HG02588 (cell line): ENCODE results near the gene PRRT1.
"Not testable (repeated sequence)": the region's sequence is repeated elsewhere in the genome, so short reads cannot be mapped to it uniquely, and the experiment has no call there.

Source experiments
- ATAC-seq: cut with Tn5 transposase; IDR thresholded peaks from one replicate; pipeline ENCODE4 v1.9.1; 2021; ENCODE audit warnings: mild to moderate bottlenecking, moderate library complexity; ENCODE audit not compliant: unreplicated experiment

PRRT1 gene

DNA sequence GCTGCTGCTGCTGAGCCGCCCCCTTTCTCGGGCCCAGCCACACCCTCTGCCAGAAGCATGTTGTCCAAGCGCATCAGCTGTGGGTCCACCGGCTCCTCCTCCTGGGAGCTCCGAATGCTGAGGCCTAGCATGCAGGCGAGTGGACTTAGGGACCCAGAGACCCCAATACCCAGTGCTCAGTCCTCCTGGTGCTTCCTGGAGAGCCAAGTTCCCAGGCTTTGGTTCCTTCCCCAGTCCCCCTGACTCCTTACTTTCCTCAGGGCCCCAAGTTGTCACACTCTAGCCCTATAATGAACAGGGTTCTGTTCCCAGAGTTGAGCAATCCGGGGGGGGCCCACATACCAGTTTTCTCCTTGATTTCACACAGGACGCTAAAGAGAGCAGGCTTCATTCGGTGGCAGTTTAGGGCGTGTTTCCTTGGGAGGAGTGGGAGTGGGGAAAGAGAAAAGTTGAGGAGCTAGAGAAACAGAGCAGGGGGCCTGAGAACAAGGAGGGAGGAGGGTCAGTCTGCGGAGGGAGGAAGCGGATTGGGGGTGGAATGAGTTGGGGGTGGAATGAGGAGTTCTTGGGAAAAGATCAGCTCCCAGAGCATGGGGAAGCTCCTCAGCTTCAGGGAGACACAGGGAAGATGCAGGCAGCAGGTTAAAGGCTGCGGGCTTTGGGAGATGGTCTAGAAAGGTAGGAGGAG, 36.8 kb upstream of the PRRT1 start:
- no peak for ATAC-seq

DNA sequence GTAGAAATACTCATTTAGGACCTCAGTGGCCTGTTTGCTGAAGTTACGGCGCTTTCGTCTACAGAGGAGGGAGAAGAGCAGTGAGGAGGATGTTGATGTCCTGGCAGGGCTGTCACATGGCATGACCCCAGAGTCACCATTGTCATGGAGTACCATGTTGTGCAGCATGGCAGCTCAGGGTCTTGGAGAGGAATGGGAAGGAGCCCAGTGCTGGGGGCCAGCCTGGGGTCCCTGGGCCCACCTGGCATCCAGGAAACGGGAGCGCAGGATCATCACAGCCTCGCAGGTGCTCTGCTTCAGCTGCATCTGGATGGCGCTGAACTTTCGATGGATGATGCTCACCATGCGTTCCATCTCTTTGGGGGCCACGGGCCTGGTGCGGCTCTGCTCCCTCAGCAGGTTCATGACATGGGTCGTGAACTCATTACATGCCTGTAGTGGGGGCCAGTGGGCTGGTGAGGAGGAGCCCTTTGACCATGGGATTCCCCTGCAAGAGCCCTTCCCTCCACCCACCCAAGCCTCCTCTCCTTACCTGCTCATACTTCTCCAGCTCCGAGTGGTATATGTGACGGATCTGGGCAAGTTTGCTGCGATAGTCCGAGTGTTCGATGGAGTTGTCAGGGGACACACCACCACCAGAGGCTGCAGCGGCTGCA, 36.1 kb upstream of the PRRT1 start:
- ATAC-seq, result not testable (repeated sequence)

DNA sequence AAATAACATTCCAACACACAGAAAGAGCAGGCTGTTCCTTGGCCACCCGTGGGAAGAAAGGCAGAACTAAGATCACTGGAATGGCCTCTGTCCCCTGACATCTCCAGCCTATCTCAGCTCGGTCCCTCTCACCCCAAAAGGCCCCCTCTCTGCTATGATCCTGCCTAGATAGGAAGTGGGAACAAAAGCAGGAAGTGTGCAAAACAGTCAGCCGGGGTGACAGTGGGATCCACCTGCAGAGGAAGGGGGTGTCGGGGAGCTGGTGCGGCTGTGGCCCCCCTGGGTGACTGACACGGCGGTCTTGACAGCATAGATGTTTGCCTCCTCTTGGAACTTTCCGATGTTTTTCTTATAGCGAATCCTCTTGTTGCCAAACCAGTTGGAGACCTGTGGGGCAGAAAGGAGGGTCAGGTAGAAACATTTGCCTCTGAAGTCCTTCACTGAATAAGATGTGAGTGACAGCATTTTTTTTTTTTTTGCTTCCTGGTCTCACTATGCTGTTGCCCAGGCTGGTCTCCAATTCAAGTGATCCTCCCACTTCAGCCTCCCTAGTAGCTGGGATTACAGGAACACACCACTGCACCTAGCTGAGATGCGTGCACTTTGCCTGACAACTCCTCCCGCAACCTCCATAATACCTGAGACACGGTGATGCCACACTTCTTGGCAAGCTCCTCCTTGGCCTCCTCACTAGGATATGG, 35.4 kb upstream of the PRRT1 start:
- no peak for ATAC-seq

DNA sequence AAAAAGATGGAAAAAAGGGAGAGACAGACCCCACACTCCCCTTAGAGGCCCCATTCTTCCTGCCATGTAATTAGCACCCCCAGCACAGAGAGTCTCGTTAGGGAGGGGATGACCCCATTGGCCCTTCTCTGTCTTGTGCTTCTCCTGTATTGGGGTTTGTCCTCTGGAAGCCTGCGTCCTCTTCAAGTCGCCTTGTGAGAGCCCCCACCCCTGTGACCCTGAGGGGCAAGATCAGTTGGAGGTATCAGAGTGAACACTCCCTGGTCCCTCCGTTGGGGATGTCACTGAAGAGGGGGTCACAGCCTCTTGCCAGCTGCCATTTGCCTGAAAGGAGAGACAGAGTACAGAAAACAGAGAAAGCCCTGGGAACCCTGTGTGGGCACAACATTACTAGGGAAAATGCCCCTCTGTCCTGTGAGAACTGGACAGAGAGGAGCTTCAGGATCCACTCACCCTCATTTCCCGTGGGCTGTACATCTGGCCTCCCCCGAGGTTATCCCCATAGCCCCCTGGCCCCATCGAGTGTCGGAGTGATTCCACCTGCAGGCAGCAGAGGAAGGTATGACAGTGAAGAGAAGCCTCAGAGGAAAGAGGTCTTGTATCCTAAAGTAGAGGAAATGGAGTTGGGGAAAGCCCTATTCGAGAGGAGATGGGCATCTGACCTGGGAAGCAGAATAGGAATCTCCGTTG, 34.6 kb upstream of the PRRT1 start:
- ATAC-seq, result not testable (repeated sequence)

DNA sequence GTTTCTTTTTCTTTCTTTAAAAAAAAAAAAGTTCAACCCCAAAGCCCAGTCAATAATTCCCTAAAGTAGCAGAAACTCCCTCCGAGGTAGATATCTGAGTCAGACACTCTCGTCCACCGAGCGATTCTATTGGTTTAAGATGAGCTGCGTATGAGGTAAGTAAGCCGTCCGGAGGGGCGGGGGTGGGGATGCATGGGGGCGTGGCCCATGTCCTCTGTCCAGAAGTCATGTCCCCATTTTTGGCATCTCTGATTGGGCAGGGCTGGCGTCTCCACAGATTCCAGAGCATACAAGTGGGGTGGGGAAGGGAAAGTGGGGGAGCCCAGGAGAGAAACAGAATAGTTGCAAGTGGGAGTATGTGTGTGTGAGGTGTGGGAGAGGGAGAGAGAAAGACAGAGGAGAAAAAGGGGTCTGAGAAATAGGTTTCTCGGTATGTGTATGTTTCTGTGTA, 34.0 kb upstream of the PRRT1 start:
- ATAC-seq, result not testable (repeated sequence)

DNA sequence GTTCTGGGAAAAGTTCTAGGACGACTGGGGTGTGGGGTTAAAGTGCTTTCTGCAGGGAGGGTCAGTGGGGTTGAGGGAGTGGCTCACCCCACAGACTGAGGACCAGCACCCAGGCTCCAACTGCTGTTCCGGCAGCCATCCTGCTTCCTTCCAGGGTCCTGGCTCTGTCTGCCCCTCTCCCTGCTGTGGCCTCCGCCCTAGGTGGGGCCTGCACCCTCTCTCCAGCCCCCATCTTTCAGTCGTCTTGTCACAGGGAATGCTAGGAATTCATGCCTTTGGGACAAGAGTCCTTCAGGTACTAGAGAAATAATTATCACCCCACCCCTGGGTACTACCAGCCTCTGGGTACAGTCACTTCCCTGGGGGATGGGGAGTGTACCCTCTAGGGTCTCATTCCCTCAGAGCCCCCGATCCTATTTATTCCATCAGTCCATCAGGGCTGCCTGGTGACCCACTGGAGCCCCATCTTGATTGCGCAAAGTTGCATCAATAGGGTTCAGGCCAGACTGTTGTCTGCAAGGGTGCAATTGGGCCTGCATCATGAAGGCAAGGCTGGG, 32.4 kb upstream of the PRRT1 start, which contains the start of gene AGER:
TSS of gene AGER (minus strand) at position 170 of the 557 bp plus-strand sequence. CDS start at position 139, 31 bp downstream.
- ATAC-seq, result no peak

DNA sequence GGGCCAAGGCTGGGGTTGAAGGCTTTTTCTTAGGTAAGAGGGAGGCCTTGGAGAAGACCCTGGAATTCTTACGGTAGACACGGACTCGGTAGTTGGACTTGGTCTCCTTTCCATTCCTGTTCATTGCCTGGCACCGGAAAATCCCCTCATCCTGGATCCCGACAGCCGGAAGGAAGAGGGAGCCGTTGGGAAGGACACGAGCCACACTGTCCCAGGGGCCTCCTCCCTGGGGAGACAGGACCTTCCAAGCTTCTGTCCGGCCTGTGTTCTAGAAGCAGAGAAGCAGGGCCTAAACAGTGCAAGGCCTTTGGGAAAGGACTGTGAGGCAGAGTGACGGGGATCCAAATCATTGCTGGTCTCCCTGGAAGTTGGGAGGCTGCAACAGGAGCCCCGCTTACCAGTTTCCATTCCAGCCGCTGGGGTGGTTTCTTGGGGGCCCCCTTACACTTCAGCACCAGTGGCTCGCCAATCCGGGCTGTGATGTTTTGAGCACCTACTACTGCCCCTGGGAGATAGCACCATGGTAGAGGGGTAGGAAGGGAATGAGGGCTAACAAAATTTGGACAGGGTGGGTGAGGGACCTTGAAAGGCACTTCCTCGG, 31.8 kb upstream of the PRRT1 start:
- ATAC-seq, result no peak

DNA sequence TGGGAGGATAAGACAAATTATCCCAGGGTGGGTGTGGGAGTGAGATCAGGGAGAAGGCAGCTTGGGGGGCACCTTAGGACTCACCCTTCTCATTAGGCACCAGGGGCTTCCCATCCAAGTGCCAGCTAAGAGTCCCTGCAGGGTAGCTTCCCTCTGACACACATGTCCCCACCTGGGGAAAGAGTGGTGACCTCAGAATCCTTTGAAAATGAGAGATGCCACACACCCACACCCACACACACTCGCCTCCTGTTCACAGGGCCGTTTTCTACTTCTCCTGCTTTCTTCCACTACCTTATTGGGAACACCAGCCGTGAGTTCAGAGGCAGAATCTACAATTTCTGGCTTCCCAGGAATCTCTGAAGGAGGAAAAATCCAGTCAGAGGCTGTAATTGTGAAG, 31.3 kb upstream of the PRRT1 start:
- no peak for ATAC-seq

DNA sequence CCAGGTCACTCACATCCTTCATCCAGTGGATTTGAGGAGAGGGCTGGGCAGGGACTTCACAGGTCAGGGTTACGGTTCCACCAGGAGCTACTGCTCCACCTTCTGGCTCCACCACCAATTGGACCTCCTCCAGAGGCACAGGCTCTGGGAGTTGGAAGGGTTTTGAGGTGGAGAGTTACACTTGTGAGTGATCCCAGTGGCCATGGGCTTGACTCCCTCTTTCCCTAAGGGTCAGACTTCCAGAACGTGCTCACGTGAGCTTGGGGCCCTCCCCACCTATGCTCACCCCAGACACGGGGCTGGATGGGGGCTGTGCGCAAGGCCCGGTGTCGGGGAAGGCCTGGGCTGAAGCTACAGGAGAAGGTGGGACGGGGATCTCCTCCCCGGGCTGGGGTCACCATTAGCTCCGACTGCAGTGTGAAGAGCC, 30.8 kb upstream of the PRRT1 start:
- no peak for ATAC-seq

DNA sequence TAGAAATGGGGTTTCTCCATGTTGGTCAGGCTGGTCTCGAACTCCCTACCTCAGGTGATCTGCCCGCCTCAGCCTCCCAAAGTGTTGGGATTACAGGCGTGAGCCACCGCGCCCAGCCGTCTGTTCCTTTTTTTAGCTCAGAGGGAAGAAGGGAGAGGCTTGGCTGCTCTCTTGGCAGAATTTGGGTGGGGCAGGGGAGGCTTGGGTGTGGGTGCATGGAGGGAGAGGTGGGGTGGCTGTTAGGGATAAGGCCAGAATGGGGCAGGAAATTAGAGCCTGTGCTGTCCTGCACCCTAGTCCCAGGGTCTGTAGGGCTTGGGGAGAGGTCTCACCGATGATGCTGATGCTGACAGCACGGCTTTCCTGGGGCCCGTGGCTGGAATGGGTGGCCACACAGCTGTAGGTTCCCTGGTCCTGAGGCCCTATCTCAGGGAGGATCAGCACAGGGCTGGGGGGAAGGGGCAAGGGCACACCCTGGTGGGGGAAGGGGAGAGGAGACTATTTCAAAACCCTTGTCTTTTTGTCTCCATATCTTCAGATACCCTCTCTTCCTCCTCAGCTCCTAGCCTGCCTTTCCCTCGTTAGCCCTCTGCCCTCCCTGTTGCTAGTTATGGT, 30.3 kb upstream of the PRRT1 start:
- ATAC-seq, result no peak

DNA sequence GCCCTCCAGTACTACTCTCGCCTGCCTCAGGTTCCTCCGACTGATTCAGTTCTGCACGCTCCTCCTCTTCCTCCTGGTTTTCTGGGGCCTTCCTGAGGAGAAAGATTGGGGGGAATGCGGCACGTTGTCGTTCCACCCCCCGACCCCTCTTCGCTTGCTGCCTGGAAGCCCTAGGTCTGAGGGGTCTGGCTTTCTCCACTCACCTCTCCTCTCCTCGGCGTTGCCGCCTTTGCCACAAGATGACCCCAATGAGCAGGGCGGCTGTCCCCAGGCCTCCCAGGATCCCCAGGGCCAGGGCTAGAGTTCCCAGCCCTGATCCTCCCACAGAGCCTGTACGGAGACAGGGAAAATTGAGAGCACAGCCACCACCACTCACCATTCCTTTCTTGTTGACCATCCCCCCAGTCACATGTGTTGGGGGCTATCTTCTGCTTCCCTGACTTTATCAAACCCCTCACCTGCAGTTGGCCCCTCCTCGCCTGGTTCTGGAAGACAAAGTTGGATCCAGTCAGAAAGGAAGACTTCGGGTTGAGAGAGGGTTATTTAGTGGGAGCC, 29.5 kb upstream of the PRRT1 start:
- ATAC-seq, result no peak

DNA sequence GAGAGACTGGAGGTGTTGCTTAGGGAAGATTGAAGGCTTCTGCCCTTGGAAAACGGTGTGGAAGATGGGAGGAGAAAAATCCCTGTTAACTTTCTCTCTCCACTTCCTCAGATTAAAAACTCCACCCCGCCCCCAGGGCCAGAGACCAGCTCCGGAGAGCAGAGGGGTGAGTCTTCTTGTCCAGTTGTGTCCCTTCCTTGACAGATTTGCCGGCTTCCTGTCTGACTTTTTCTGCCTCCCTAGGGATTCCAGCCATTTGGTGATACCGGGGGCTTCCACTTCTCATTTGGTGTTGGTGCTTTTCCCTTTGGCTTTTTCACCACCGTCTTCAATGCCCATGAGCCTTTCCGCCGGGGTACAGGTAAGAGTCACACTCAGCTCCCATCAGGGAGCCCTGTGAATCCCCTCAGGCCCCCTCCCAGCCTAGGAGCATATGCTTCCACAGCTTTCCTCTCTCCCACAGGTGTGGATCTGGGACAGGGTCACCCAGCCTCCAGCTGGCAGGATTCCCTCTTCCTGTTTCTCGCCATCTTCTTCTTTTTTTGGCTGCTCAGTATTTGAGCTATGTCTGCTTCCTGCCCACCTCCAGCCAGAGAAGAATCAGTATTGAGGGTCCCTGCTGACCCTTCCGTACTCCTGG, 28.1 kb upstream of the PRRT1 start:
- no peak for ATAC-seq

DNA sequence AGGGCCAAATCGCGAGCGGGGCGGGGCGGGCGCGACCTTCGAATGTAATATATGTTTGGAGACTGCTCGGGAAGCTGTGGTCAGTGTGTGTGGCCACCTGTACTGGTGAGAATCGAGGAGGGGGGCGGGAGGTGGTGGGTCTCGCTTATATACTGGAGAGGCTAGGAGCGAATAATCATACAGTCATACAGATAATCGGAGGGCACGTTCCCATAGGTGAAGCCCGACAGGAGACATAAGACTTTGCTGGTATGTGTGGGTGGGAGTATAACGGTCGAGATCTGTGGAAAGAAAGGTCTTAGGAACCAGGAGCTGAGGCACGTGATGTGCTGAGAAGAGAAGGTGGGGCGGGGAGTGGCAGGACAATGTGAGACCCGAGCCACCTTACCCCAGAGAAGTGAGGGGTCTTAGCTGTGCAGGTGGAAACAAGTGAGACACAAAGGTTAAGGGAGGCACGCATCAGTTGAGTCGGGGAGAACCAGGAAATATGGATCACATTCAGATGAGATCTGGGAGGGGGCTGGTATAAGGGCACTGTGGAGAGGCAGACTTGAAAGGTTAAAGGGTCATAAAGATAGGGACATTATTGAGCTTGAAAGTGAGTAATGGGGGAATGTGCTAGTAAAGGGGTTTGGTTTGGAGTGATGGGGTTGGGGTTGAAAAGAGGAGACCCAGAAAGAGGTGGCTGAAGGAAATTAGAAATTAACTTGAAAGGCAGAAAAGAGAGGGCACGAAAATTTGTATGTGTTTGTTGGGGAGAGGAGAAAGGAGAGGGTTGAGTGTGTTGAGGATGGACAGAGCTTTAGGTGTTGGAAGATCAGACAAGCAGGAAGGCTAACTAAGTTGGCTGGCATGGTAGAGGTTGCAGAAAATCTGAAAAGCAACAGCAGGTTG, 27.1 kb upstream of the PRRT1 start:
- ATAC-seq, result no peak

DNA sequence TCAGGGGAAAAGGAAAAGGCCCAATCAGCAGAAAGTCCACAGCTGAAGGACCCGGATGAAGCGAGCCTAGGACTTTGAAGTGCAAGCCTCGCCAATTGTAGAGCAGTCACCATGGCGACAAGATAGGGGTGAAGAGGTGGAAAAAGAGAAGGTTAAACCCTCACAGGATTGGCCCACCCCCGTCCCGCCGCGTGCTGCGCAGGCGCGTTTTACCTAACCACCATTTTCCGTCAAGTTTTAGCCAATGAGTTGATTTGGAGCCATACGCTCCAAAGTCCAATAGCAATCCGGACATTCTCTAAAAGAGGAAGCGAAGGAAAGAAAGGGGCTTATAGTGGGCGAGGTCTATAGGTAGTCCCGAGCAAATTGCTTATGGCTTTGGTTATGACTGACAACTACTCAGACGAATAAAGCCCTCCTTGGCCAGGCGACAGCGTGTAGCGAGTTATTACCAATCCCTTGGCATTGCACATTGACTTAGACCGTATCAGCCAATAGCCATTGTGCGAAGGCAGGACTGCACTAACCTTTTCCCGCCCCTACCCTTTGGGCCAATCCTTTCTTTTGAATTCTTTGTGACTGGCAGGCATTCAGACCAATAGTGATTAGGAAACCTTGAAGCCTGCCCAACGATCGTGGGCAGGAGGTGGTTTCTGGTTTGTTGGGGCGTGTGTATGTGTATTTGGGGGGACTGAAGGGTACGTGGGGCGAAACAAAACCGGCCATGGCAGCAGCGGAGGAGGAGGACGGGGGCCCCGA, 26.2 kb upstream of the PRRT1 start, which contains the start of gene RNF5:
TSS of gene RNF5 (plus strand) at position 618 of the 759 bp plus-strand sequence. CDS start at position 725, 107 bp downstream.
- ATAC-seq, result peak; percentile 75

DNA sequence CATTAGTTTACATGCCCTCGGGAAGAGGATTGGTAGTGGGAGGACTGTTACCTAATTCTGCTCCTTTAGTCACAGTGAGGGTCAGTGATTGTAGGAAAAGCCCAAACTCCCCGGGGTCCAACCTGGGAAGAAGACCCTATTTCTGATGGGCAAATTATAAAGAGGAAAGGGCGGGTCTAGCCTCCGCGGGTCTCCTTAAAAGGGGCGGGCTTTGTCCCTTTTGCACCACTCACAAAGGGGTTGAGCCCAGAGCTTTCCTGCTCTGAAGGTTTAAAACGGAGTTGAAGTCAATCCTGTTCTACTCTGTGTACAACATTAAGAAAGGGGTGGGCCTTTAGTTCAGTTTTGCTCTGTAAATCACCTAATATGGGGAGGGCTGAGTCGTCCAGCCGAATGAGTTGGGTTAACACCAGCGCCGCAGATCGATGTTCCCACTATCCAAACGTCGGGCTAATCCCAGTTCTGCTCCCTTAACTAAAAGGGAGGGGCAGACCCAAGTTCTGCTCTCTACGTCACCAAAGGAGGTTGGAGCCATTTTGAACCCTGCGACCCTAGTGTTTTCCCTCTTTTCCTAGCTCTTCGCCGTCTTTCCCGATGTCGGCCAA, 25.5 kb upstream of the PRRT1 start:
- no peak for ATAC-seq

DNA sequence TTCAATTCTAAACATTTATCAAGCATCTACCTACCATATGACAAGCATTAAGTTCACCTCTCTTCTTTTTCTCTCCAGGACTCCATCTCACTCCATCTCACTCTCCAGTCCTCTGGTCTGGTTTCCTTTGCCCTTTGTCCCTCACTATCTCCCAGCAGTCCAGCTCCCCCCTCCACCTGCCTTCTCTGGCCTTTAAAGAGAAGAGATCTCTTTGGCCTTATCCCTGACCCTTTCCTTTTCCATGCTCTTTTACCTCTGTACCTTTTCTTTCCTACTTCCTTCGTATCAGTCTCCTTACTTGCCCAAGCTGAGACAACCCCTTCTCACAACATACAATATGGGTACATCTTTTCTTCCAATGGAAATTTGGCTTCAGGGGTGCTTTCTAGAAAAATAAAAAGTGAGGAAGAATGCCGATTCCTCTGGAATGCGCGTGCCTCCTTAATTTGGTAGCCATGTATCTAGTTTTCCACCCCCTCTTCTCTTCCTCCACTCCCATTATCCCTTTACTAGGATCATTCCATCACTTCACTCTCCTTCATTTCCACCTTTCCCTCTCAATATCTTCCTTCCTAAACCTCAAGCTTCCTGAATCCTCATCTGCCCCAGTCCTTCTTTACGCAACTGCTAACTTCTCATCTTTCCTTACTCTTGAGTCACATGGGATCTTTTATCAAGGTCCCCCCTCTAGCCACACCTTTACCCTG, 24.9 kb upstream of the PRRT1 start:
- ATAC-seq, result no peak
